B cell (primary cell): ENCODE measurements around the gene ACTL6B. TPM values are rescaled to one million over a fixed set of nuclear protein-coding genes. Genes with fewer than 3 reads are reported as not detected.
A peak's percentile ranks its signal among the peaks of the same experiment; 100 is the strongest.

ENCODE experiments used
- ATAC-seq: fragments of 200-7000 bp; cut with Tn5 transposase; one replicate; pipeline ENCODE4 v1.10.0; 2021; ENCODE audit warnings: low read depth, mild to moderate bottlenecking, moderate number of reproducible peaks, moderate library complexity
- CTCF ChIA-PET: fragments of 350-600 bp; sonication (Branson Sonifier 250); formaldehyde crosslinking; loops from one replicate; lab custom pipeline; 2021; ENCODE audit warnings: antibody characterized with exemption, inconsistent platforms; lab: Charles Lee
- POLR2A ChIA-PET: fragments of 350-600 bp; sonication (Branson Sonifier 250); formaldehyde crosslinking; loops from one replicate; lab custom pipeline; 2021; ENCODE audit warnings: antibody characterized with exemption; lab: Charles Lee
- DNase-seq: peaks from one replicate; pipeline ENCODE4 v3.0.0; 2013
- H2AFZ ChIP-seq: 2 replicates; pipeline ENCODE4 v1.6.1; 2012; ENCODE audit warnings: mild to moderate bottlenecking, low read depth, low read length; ENCODE audit not compliant: insufficient read depth, poor library complexity, severe bottlenecking
- H3K27ac ChIP-seq, 2 donors: 1 replicate in 1 of 2; 2 replicates in 1 of 2; pipeline ENCODE4 v1.5.1; 2012 to 2013; ENCODE audit warnings: low read length in 2 of 2, mild to moderate bottlenecking in 2 of 2, moderate library complexity in 1 of 2
- H3K27me3 ChIP-seq, 4 experiments: fragments of 200-600 bp in 1 of 4; sonication (generic) in 1 of 4; replicated peaks in 1 of 4; 1 replicate in 2 of 4; 2 replicates in 2 of 4; pipeline versions ENCODE4 v1.6.1 to v1.7.0; 2013 to 2016; ENCODE audit warnings: low read length in 3 of 4, mild to moderate bottlenecking in 2 of 4, mixed read lengths in 1 of 4, moderate library complexity in 1 of 4; ENCODE audit not compliant: insufficient read depth in 4 of 4, control insufficient read depth in 3 of 4; ENCODE audit errors: control extremely low read depth in 1 of 4
- H3K36me3 ChIP-seq, 2 experiments: replicated peaks in 1 of 2; 1 replicate in 1 of 2; 2 replicates in 1 of 2; pipeline versions ENCODE4 v1.6.1 to v1.7.1; 2013; ENCODE audit warnings: low read length in 1 of 2; ENCODE audit not compliant: insufficient read depth in 2 of 2, control insufficient read depth in 1 of 2; ENCODE audit errors: control extremely low read depth in 1 of 2, extremely low read depth in 1 of 2
- H3K4me1 ChIP-seq, 2 donors: fragments of 200-600 bp in 1 of 2; sonication (generic) in 1 of 2; 1 replicate in 1 of 2; 2 replicates in 1 of 2; pipeline versions ENCODE4 v1.5.1 to v1.6.1; 2013 to 2017; ENCODE audit warnings: low read length in 2 of 2; ENCODE audit not compliant: control insufficient read depth in 2 of 2, insufficient read depth in 2 of 2
- H3K4me2 ChIP-seq: replicated peaks from 2 replicates; pipeline ENCODE3; 2012; ENCODE audit warnings: mild to moderate bottlenecking, low read depth, low read length; ENCODE audit not compliant: poor library complexity, severe bottlenecking
- H3K4me3 ChIP-seq, 5 experiments: fragments of 200-600 bp in 1 of 5; sonication (generic) in 1 of 5; 1 replicate in 3 of 5; 2 replicates in 2 of 5; pipeline versions ENCODE4 v1.5.1 to v1.7.0; 2011 to 2016; ENCODE audit warnings: low read length in 4 of 5, mild to moderate bottlenecking in 4 of 5, low read depth in 2 of 5, control low read depth in 1 of 5, moderate library complexity in 1 of 5; ENCODE audit not compliant: insufficient read depth in 1 of 5; ENCODE audit errors: control extremely low read depth in 1 of 5, extremely low read depth in 1 of 5
- H3K79me2 ChIP-seq: fragments of 200-600 bp; sonication (generic); one replicate; pipeline ENCODE4 v1.6.0; 2016; ENCODE audit warnings: low read length; ENCODE audit not compliant: control insufficient read depth, insufficient read depth
- H3K9ac ChIP-seq: fragments of 200-600 bp; sonication (generic); 2 replicates; pipeline ENCODE4 v1.6.1; 2017; ENCODE audit warnings: mild to moderate bottlenecking, low read length, moderate library complexity
- H3K9me3 ChIP-seq, 3 donors: one replicate each; pipeline versions ENCODE4 v1.6.1 to v1.7.1; 2013; ENCODE audit warnings: low read length in 2 of 3; ENCODE audit not compliant: control insufficient read depth in 2 of 3, insufficient read depth in 1 of 3; ENCODE audit errors: control extremely low read depth in 1 of 3
- H4K20me1 ChIP-seq: 2 replicates; pipeline ENCODE4 v1.6.0; 2012; ENCODE audit warnings: mild to moderate bottlenecking, low read length; ENCODE audit not compliant: insufficient read depth, control insufficient read depth, poor library complexity, severe bottlenecking
- H3K27ac Mint-ChIP-seq: one replicate; pipeline ENCODE4 v1.8.0; 2021; ENCODE audit warnings: mixed read lengths
- H3K27me3 Mint-ChIP-seq: one replicate; pipeline ENCODE4 v1.8.0; 2021; ENCODE audit warnings: mixed read lengths
- H3K4me1 Mint-ChIP-seq: one replicate; pipeline ENCODE4 v1.8.0; 2021; ENCODE audit warnings: mixed read lengths
- H3K4me3 Mint-ChIP-seq: one replicate; pipeline ENCODE4 v1.8.0; 2021; ENCODE audit warnings: mixed read lengths
- H3K9me3 Mint-ChIP-seq: one replicate; pipeline ENCODE4 v1.8.0; 2022; ENCODE audit warnings: mixed read lengths; ENCODE audit not compliant: insufficient read depth
- CTCF ChIP-seq: fragments of 200-600 bp; IDR thresholded peaks from one replicate; pipeline ENCODE4 v1.8.0; 2022; ENCODE audit warnings: antibody characterized with exemption, mild to moderate bottlenecking
- EZH2 ChIP-seq: IDR thresholded peaks from 2 replicates; pipeline ENCODE4 v1.6.1; 2012; ENCODE audit warnings: borderline replicate concordance, low read depth, mild to moderate bottlenecking, moderate library complexity, low read length; ENCODE audit not compliant: insufficient read depth, poor library complexity, severe bottlenecking
- WGBS: methylation state at CpG from one replicate; pipeline ENCODE4 v1.1.5; 2013; ENCODE audit warnings: missing lambda C conversion rate; ENCODE audit not compliant: insufficient coverage; 5-methylcytosine and 5-hydroxymethylcytosine counted together
- intact Hi-C: fragments of 100-400 bp; cut with micrococcal nuclease; formaldehyde crosslinking; loops from one replicate; pipeline ENCODE4 v1.10.0; 2022
- polyA plus RNA-seq: library from polyadenylated mRNA; depleted of rRNA; stranded (reverse); fragments of >200 nt; gene quantifications from 2 replicates; pipeline ENCODE4 v1.2.3, GENCODE V29; 2012
- total RNA-seq, 2 donors: library from RNA; stranded (reverse); fragments of 120-200 nt in 1 of 2; gene quantifications; 1 replicate in 1 of 2; 2 replicates in 1 of 2; pipeline versions ENCODE4 v1.2.3 to v1.2.4, GENCODE V29; 2013 to 2022

ACTL6B gene
- total and polyA plus RNA-seq, 2 donors (not counting 1 experiment from before 2014, with no cell fraction given) = not detected

DNA sequence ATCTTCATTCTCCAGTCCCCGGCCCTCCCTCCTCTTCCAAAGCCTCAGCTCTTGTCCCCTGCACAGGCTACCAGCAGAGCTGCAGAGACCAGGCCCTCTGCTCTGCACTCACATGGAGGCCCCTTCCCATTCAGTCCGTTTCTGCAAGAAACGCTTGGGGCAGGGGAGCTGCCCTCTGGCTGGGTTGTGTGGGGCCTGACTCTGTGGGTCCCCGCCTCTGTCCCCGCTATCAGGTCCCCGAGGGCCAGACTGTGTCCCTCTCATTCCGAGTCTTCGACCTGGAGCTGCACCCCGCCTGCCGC is 52.6 kb downstream of the ACTL6B start:
- Histone ChIP-seq H3K27me3 (no peaks in the 10 kb centered on the region), H3K9ac (peak overlapping the region; percentile 80), H2AFZ (peak overlapping the region; percentile 95), H4K20me1 (no peaks in the 10 kb centered on the region), H3K79me2 (no peaks in the 10 kb centered on the region), H3K9me3 (no peaks in the 10 kb centered on the region), H3K4me3 (peak overlapping the region in 4 of 5 experiments; percentile 74 to 85 (median 78)), H3K27ac (peak overlapping the region in 1 of 2 donors; percentile 43), H3K4me1 (peaks cover 15 to 25% of the 10 kb centered on the region in 2 donors), H3K4me2 (peak overlapping the region; percentile 99), H3K36me3 (no peaks in the 10 kb centered on the region)
- no peaks in the 10 kb centered on the region for H3K27me3 Mint-ChIP-seq
- 41% methylated on average over 10 of the region's 10 CpGs for WGBS
- H3K4me1 Mint-ChIP-seq = peaks cover 12% of the 10 kb centered on the region
- DNase-seq = no peak
- POLR2A ChIA-PET = interaction anchor here (0.6 to 1.6 kb wide), 6 partner anchors 9 to 102 kb away, joined by 3 to 9 read pairs (median 4); partner anchors contain the start of genes FBXO24, LRCH4, MOSPD3 and POP7
- CTCF ChIA-PET = interaction anchor here (0.8 to 2.5 kb wide), 10 partner anchors 9 to 122 kb away, joined by 3 to 11 read pairs (median 3); partner anchors contain the start of genes FBXO24, LRCH4 and MOSPD3
- ATAC-seq = no peak
- peak overlapping the region; percentile 80 for H3K27ac Mint-ChIP-seq
- peak overlapping the region; percentile 88 for H3K4me3 Mint-ChIP-seq
- TF ChIP-seq CTCF (no peak), EZH2 (no peak)
- H3K9me3 Mint-ChIP-seq = no peaks in the 10 kb centered on the region
- intact Hi-C loops = loop anchor here (1.0 to 2.0 kb wide), 9 partner anchors 9 to 102 kb away; partner anchors contain the start of genes AGFG2, FBXO24, GNB2 and LRCH4

DNA sequence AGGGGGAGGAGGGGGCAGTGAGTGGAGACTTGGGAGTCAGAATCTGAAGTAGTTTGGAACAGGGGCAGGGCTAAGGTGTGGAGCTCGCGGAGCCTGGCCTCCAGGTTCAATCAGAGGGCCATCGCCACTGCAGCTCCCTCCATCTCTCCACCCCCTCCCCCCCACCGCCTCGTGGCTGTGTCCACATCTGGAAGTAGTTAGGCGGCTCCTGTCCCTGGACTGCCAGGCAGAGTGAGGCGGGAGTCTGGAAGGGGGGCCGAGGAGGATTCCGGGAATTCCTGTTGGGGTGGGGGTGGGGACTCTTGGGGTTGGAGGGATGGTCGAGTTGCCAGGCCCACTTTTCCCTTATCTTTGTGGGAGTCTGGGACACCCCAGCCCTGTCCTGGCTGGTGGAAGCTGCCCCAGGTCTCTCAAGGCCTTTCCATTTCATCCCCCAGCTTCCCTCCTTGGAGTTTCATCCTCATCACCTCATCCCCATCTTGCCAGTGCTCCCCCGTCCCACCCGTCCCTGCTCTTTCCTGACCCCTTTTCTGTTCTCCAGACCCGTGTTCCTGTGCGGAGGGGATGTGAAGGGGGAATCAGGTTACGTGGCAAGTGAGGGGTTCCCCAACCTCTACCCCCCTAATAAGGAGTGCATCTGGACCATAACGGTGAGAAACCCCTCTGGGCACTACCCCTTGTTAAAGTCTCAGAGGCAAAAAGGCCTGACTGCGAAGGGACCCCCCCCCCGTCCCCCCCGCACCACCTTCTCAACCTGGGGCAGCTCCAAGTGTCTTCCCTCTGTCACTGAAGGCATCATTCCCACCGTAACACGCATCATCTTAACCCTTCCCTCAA is 53.1 kb downstream of the ACTL6B start:
- 87% methylated on average over 10 of the region's 21 CpGs for WGBS
- peak overlapping the region; percentile 80 for H3K9ac ChIP-seq
- H4K20me1 ChIP-seq = no peaks in the 10 kb centered on the region
- peak overlapping the region; percentile 99 for H3K4me2 ChIP-seq
- intact Hi-C loops = no loop called here
- TF ChIP-seq CTCF (no peak), EZH2 (no peak)
- peak overlapping the region; percentile 95 for H2AFZ ChIP-seq
- Mint-ChIP-seq H3K27ac (no peak overlapping the region), H3K9me3 (no peaks in the 10 kb centered on the region), H3K27me3 (no peaks in the 10 kb centered on the region), H3K4me3 (peak overlapping the region; percentile 88), H3K4me1 (peaks cover 12% of the 10 kb centered on the region)
- no peak for DNase-seq
- H3K9me3 ChIP-seq = no peaks in the 10 kb centered on the region
- H3K27me3 ChIP-seq = no peaks in the 10 kb centered on the region
- POLR2A ChIA-PET = interaction anchor here (0.6 to 1.6 kb wide), 8 partner anchors 9 to 169 kb away, joined by 3 to 9 read pairs (median 4); partner anchors contain the start of genes FBXO24, LRCH4, MOSPD3 and POP7
- CTCF ChIA-PET = interaction anchor here (0.6 to 2.5 kb wide), 11 partner anchors 9 to 123 kb away, joined by 3 to 11 read pairs (median 3); partner anchors contain the start of genes FBXO24, LRCH4 and MOSPD3
- peaks cover 15 to 25% of the 10 kb centered on the region in 2 donors for H3K4me1 ChIP-seq
- no peak overlapping the region for H3K27ac ChIP-seq
- no peak for ATAC-seq
- H3K79me2 ChIP-seq = no peaks in the 10 kb centered on the region
- H3K4me3 ChIP-seq = no peak overlapping the region
- no peaks in the 10 kb centered on the region for H3K36me3 ChIP-seq
